Common myeloid progenitor, CD34-positive (primary cell): ENCODE measurements around the gene MLLT11.
"Not testable (repeated sequence)": the region's sequence is repeated elsewhere in the genome, so short reads cannot be mapped to it uniquely, and the experiment has no call there.

Experiments used
- CTCF ChIA-PET: fragments of 350-600 bp; sonication (Branson Sonifier 250); formaldehyde crosslinking; loops from one replicate; lab custom pipeline; 2021; ENCODE audit warnings: antibody characterized with exemption; lab: Charles Lee
- POLR2A ChIA-PET: fragments of 350-600 bp; sonication (Branson Sonifier 250); formaldehyde crosslinking; loops from one replicate; lab custom pipeline; 2021; ENCODE audit warnings: antibody characterized with exemption; lab: Charles Lee
- DNase-seq, 3 donors: peaks; one replicate each; pipeline versions ENCODE4 v3.0.0 to v3.0.0-alpha.2; 2013
- H3K27ac ChIP-seq, 2 experiments: 1 replicate in 1 of 2; 2 replicates in 1 of 2; pipeline ENCODE4 v1.7.0; 2013; ENCODE audit warnings: inconsistent platforms in 2 of 2, low read length in 2 of 2, mild to moderate bottlenecking in 2 of 2, low read depth in 1 of 2, moderate library complexity in 1 of 2; ENCODE audit not compliant: severe bottlenecking in 2 of 2, insufficient read depth in 1 of 2, poor library complexity in 1 of 2
- H3K27me3 ChIP-seq, 5 experiments: replicated peaks in 2 of 5; 1 replicate in 3 of 5; 2 replicates in 2 of 5; pipeline versions ENCODE4 v1.6.1 to v1.7.0; 2013; ENCODE audit warnings: low read length in 4 of 5, mild to moderate bottlenecking in 2 of 5, moderate library complexity in 2 of 5, inconsistent platforms in 1 of 5; ENCODE audit not compliant: insufficient read depth in 5 of 5, control insufficient read depth in 4 of 5
- H3K36me3 ChIP-seq, 4 experiments: 1 replicate in 2 of 4; 2 replicates in 2 of 4; pipeline versions ENCODE4 v1.6.1 to v1.7.0; 2013; ENCODE audit warnings: low read length in 3 of 4, control low read depth in 1 of 4, mild to moderate bottlenecking in 1 of 4; ENCODE audit not compliant: control insufficient read depth in 4 of 4, insufficient read depth in 4 of 4
- H3K4me1 ChIP-seq, 4 experiments: 1 replicate in 3 of 4; 2 replicates in 1 of 4; pipeline versions ENCODE4 v1.6.1 to v1.7.1; 2013; ENCODE audit warnings: low read length in 3 of 4, mild to moderate bottlenecking in 3 of 4, control low read depth in 1 of 4, inconsistent platforms in 1 of 4, moderate library complexity in 1 of 4; ENCODE audit not compliant: control insufficient read depth in 4 of 4, insufficient read depth in 4 of 4; ENCODE audit errors: control extremely low read depth in 1 of 4
- H3K4me3 ChIP-seq, 7 experiments: 1 replicate in 4 of 7; 2 replicates in 3 of 7; pipeline versions ENCODE4 v1.5.1 to v1.7.0; 2013; ENCODE audit warnings: mild to moderate bottlenecking in 7 of 7, low read length in 6 of 7, moderate library complexity in 6 of 7, inconsistent platforms in 2 of 7, low read depth in 2 of 7, control low read depth in 1 of 7; ENCODE audit not compliant: insufficient read depth in 4 of 7, control insufficient read depth in 1 of 7; ENCODE audit errors: extremely low read depth in 1 of 7
- H3K9me3 ChIP-seq, 5 experiments: 1 replicate in 4 of 5; 2 replicates in 1 of 5; pipeline versions ENCODE4 v1.6.1 to v1.7.1; 2013; ENCODE audit warnings: low read length in 4 of 5, mild to moderate bottlenecking in 2 of 5, inconsistent platforms in 1 of 5, low read depth in 1 of 5, moderate library complexity in 1 of 5; ENCODE audit not compliant: control insufficient read depth in 4 of 5, insufficient read depth in 2 of 5; ENCODE audit errors: control extremely low read depth in 1 of 5
- whole genome bisulfite sequencing: methylation state at CpG from one replicate; pipeline ENCODE4 v1.1.5; 2013; ENCODE audit not compliant: insufficient coverage; 5-methylcytosine and 5-hydroxymethylcytosine counted together

Gene MLLT11

GRCh38 chr1:151085953-151086559, 25.9 kb downstream of the MLLT11 start:
- no CpG with 5 or more reads among the region's 4 CpGs for WGBS
- Histone ChIP-seq H3K9me3 (no peaks in the 10 kb centered on the region), H3K27ac (no peak overlapping the region), H3K4me3 (no peak overlapping the region), H3K27me3 (no peaks in the 10 kb centered on the region), H3K36me3 (no peaks in the 10 kb centered on the region), H3K4me1 (peaks cover 0 to 7% (median 3%) of the 10 kb centered on the region in 4 experiments)
- ChIA-PET CTCF (interaction anchor here (0.7 to 1.6 kb wide), 5 partner anchors 11 to 71 kb away, joined by 3 to 6 read pairs (median 3); partner anchors contain the start of gene TNFAIP8L2), POLR2A (no interaction called here)
- DNase-seq = no peak

DNA sequence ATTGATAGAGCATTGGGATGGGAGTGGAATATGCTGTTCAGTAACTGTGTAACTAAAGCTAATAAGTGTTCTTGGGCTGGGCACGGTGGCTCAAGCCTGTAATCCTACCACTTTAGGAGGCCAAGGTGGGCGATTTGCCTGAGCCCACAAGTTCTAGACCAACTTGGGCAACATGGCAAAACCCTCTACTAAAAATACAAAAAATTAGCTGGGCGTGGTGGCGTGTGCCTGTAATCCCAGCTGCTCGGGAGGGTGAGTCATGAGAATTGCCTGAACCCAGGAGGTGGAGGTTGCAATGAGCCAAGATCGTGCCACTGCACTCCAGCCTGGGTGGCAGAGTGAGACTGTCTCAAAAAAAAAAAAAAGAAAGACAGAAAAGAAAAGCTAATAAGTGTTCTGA, 37.2 kb downstream of the MLLT11 start:
- H3K27me3 ChIP-seq, H3K4me1 ChIP-seq, H3K27ac ChIP-seq, H3K4me3 ChIP-seq, H3K36me3 ChIP-seq, H3K9me3 ChIP-seq, POLR2A ChIA-PET, DNase-seq: not testable (repeated sequence)
- WGBS = 98% methylated on average over 6 of the region's 6 CpGs
- CTCF ChIA-PET = interaction anchor here (0.7 to 10.5 kb wide), 7 partner anchors 8 to 95 kb away, joined by 3 to 135 read pairs (median 3); partner anchors contain the start of gene TNFAIP8L2

DNA sequence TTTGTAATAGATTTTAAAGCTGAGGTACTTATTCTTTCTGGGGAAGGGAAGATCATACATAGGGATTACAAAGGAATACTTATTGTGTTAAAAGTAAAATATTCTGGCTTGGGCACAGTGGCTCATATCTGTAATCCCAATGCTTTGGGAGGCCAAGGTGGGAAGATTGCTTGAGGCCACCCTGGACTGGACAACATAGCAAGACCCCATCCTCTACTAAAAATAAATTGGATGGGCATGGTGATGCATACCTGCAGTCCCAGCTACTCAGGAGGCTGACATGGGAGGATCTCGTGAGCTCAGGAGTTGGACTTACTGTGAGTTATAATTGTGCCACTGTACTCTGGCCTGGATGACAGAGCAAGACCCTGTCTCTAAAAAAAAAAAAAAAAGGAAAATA, 37.9 kb downstream of the MLLT11 start:
- no peaks in the 10 kb centered on the region for H3K9me3 ChIP-seq
- CTCF ChIA-PET = interaction anchor here (1.2 to 10.5 kb wide), 2 partner anchors 9 to 57 kb away, joined by 3 to 135 read pairs; partner anchors contain the start of gene TNFAIP8L2
- peaks cover 0 to 2% (median 0%) of the 10 kb centered on the region in 4 experiments for H3K36me3 ChIP-seq
- H3K27me3 ChIP-seq = no peaks in the 10 kb centered on the region
- 100% methylated on average over 1 of the region's 1 CpG for WGBS
- no peak overlapping the region for H3K4me3 ChIP-seq
- H3K4me1 ChIP-seq = no peaks in the 10 kb centered on the region
- H3K27ac ChIP-seq = no peak overlapping the region
- POLR2A ChIA-PET = no interaction called here
- DNase-seq = no peak

DNA sequence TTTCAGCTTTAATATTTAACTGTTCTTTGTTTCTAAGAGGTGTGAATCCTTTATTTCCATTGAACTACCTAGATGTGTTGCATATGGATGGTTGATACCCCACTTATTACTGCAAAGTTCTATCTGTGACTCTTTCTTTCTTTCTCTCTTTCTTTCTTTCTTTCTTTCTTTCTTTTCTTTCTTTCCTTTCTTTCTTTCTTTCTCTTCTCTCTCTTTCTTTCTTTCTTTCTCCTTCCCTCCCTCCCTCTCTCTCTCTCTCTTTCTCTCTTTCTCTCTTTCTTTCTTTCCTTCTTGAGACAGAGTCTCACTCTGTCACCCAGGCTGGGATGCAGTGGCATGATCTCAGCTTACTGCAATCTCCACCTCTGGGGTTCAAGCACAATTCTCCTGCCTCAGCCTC, 44.4 kb downstream of the MLLT11 start:
- no peak for DNase-seq
- ChIA-PET CTCF (interaction anchor here (2.0 to 10.5 kb wide), 3 partner anchors 8 to 51 kb away, joined by 8 to 135 read pairs (median 9); partner anchors contain the start of gene TNFAIP8L2), POLR2A (no interaction called here)

GRCh38 chr1:151106894-151107293, 46.7 kb downstream of the MLLT11 start:
- WGBS = 80% methylated on average over 1 of the region's 2 CpGs
- CTCF ChIA-PET = interaction anchor here (0.6 to 0.7 kb wide), 2 partner anchors 15 to 50 kb away, joined by 3 read pairs; partner anchors contain the start of gene TNFAIP8L2

More for the DNA sequence above, 44.4 kb downstream of the MLLT11 start:
- H3K4me3 ChIP-seq = no peak overlapping the region
- H3K27me3 ChIP-seq = no peaks in the 10 kb centered on the region
- no peak overlapping the region for H3K27ac ChIP-seq
- no peaks in the 10 kb centered on the region for H3K36me3 ChIP-seq
- H3K9me3 ChIP-seq = no peaks in the 10 kb centered on the region
- H3K4me1 ChIP-seq = no peaks in the 10 kb centered on the region

DNA sequence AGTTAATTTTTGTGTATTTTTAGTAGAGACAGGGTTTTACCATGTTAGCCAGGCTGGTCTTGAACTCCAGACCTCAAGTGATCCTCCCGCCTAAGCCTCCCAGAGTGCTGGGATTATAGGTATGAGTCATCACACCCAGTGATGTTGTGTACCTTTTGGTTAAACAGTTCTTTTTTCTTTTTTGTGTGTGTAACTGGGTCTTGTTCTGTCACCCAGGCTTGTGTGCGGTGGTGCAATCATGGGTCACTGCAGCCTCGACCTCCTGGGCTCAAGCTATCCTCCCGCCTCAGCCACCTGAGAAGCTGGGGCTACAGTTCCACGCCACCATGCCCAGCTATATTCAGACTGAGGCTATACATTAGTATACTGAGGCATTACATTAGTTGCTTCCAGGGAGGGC, 48.1 kb downstream of the MLLT11 start:
- Histone ChIP-seq H3K4me1 (no peaks in the 10 kb centered on the region), H3K27ac (no peak overlapping the region), H3K27me3 (no peaks in the 10 kb centered on the region), H3K4me3 (no peak overlapping the region), H3K36me3 (no peaks in the 10 kb centered on the region), H3K9me3 (no peaks in the 10 kb centered on the region)
- DNase-seq = no peak
- ChIA-PET POLR2A (no interaction called here), CTCF (interaction anchor here (0.7 kb wide), 1 partner anchor 47 kb away, joined by 3 read pairs; no protein-coding TSS in a partner anchor)
- 90% methylated on average over 5 of the region's 5 CpGs for WGBS

More at GRCh38 chr1:151106894-151107293, 46.7 kb downstream of the MLLT11 start:
- no peaks in the 10 kb centered on the region for H3K9me3 ChIP-seq
- H3K36me3 ChIP-seq = no peaks in the 10 kb centered on the region
- H3K4me1 ChIP-seq = no peaks in the 10 kb centered on the region
- H3K27me3 ChIP-seq = no peaks in the 10 kb centered on the region
- POLR2A ChIA-PET = interaction anchor here (0.9 kb wide), 1 partner anchor 10 kb away, joined by 3 read pairs; no protein-coding TSS in a partner anchor
- no peak overlapping the region for H3K4me3 ChIP-seq
- H3K27ac ChIP-seq = no peak overlapping the region
- no peak for DNase-seq

DNA sequence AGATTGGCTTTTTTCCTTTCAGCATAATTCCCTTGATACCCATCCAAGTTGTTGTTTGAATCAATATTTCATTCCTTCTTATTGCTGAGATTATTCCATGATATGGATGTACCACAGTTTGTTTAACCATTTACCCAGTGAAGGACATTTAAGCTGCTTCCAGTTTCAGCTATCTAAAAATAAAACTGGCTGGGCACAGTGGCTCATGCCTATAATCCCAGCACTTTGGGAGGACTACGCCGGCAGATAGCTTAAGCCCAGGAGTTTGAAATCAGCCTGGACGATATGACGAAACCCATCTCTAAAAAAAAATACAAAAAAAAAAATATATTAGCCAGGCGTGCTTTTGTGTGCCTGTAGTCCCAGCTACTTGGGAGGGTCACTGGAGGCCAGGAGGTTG, 53.7 kb downstream of the MLLT11 start:
- Histone ChIP-seq H3K27ac (no peak overlapping the region), H3K9me3 (no peaks in the 10 kb centered on the region), H3K4me3 (no peak overlapping the region), H3K27me3 (no peaks in the 10 kb centered on the region), H3K36me3 (peaks cover 2 to 8% (median 3%) of the 10 kb centered on the region in 4 experiments), H3K4me1 (no peaks in the 10 kb centered on the region)
- POLR2A ChIA-PET = interaction anchor here (0.6 kb wide), 1 partner anchor 76 kb away, joined by 5 read pairs; the partner anchor contains the start of gene VPS72
- 100% methylated on average over 1 of the region's 5 CpGs for WGBS
- DNase-seq = no peak
- CTCF ChIA-PET = interaction anchor here (1.2 to 2.5 kb wide), 4 partner anchors 11 to 43 kb away, joined by 3 to 8 read pairs (median 4); partner anchors contain the start of gene TNFAIP8L2
